NCI-H1105 (cell line): ENCODE measurements around the gene UNC13C.
A peak's percentile ranks its signal among the peaks of the same experiment; 100 is the strongest.
"Not testable (repeated sequence)": the region's sequence is repeated elsewhere in the genome, so short reads cannot be mapped to it uniquely, and the experiment has no call there.

Source experiments
- DNase-seq: peaks from one replicate; lab custom pipeline; 2025; lab: John Stamatoyannopoulos, UW

UNC13C gene

GRCh38 chr15:53978253-53978906 is at the start of gene UNC13C:
UNC13C (plus strand) TSS chr15:53978441; CDS start chr15:54012904, 34,463 bp downstream.
- peak; percentile 13 for DNase-seq

- no peak for DNase-seq
Observed at GRCh38 chr15:53936137-53936536, 42.1 kb upstream of the UNC13C start.

DNA sequence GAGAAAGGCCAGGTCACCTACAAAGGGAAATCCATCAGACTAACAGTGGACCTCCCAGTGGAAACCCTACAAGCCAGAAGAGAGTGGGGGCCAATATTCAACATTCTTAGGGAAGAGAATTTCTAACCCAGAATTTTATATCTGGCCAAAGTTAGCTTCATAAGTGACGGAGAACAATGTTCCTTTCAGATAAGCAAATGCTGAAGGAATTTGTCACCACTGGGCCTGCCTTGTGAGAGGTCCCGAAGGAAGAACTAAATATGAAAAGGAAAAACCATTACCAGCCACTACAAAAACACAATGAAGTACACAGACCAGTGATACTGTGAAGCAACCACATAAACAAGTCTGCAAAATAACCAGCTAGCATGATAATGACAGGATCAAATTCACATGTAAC is 40.6 kb upstream of the UNC13C start:
- not testable (repeated sequence) for DNase-seq

GRCh38 chr15:53950572-53950971 is 27.7 kb upstream of the UNC13C start:
- no peak for DNase-seq

DNA sequence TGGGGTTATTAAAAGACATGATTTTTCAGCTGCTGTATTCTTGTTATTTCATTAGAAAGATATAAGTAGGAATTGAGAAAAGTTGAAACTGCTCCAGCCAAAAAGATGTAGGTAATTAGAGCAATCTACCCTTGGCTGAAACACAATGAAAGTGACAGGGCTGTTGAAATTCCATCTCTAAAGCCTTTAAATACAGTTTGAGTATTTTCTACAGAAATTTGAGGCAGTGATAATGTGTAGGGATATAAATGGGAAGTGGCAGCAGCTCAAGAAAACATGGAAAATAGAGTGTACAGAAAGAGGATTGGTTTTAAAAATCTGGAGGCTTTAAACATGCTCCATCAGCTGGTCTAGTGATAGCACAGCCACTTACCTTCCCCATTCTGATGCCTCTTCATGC is 22.8 kb upstream of the UNC13C start:
- DNase-seq, result no peak

- DNase-seq, result peak; percentile 6
Observed at GRCh38 chr15:53962646-53963561, 15.3 kb upstream of the UNC13C start.

- no peak for DNase-seq
Observed at GRCh38 chr15:53963801-53964200, 14.4 kb upstream of the UNC13C start.

- no peak for DNase-seq
Observed at GRCh38 chr15:53974121-53974520, 4.1 kb upstream of the UNC13C start.

GRCh38 chr15:53974813-53975212 is 3.4 kb upstream of the UNC13C start:
- DNase-seq, result no peak

DNA sequence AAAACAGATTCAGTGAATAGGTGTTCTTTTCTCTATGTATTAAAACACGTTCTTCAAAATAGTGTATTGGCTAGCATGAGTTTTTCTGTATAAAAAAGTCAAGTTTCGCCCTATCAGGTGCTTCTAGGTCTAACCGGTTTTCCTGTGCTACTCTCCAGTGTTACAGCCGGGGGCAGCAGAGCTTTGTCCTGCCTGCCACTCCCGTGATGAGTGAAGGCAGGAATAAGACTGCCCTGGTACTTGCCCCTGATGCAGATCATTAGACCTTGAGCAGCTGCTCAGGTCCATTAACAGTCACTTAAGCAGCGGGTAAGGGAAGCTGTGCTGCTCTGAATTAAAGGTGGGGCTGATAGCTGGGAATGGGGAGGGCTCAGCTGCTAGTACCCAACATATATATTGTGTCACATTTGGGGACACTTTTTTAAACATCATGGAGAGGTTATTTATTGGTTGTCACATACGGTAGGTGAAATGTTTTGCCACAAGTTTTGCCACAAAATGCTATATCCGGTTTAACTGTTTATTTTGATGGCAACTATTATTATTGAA is 1.3 kb upstream of the UNC13C start:
- DNase-seq, result peak; percentile 17

GRCh38 chr15:53979051-53979788 is 979 bp downstream of the UNC13C start:
- DNase-seq, result no peak

DNA sequence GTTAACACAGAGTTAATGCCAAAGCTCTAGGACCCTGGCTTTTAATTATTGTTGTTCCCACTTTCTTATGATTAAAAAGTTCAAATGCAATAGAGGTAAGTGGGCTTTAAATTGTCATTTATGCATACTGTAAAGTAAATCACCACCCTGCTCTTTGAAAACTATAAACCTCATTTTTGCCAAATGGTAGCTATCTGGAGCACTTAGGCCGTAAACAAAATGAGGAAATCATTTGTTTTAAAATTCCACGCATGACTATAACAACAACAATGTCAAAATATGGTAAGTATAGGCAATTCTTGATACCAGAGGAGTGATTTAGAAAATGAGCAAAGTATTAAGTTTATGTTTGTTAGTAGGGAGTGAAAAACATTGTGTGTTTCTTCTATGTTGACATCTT is 1.8 kb downstream of the UNC13C start:
- no peak for DNase-seq

DNA sequence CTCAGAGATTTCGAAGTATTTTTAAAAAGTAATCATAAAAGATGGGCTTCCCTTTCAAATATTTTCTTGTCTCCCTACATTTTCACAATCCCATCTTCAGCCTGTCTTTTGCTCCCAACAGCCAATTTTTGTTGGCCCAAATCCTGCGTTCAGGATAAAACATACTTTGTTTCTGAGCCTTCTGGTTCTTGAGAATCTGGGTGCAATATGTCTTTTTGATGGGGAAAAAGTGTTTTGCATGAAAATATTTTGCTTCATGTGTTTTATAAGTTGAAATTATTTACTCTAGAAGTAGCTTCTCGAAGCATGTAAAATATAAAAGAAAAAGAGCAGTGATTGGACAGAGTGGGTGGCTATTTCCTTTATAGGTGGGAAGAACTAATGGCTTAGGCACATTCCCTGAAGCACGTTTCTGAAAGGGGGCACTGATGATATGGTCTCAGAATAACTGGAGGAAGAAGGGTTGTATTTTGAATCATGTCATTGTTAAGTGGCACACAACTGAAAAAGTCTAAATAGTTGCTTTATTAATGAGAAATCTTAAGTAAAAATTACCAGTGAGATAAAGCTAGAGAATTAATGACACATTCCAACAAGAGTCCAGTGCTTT is 3.9 kb downstream of the UNC13C start:
- no peak for DNase-seq

DNA sequence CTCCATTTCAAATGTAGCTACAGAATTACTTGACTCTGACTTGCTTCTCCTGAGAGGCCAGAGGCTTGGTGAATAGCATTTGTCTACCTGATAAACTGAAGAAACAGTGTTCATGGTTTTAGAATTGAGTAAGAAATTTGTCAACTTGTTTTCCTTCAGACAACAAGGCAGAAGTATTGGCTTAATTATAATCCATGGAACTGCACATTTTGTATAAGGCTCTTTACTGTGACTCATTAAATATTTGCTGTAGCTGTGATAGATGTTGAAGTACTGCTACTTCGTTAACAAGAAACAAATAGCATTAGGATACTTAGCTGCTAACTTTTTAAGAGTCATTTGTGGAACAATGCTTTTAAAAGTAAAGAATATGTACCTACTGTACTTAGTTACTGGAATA is 4.6 kb downstream of the UNC13C start:
- no peak for DNase-seq

DNA sequence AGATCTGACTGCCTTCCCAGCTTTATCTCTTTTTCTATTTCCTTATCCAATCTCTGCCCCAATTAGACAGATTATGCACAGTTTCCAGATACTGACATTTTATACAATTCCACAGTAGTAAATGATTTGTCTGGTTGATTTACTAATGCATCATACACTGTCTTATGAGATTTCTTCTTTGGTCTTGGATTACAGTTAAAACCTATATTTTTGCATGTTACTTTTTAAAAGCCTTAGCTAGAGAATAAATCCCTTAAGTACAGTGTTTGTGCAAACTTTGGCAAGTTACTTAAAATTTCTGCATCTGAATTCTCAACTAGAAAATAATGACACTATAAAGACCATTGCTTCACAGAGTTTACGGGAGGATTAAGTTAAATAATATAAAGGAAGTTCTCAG is 6.0 kb downstream of the UNC13C start:
- no peak for DNase-seq

DNA sequence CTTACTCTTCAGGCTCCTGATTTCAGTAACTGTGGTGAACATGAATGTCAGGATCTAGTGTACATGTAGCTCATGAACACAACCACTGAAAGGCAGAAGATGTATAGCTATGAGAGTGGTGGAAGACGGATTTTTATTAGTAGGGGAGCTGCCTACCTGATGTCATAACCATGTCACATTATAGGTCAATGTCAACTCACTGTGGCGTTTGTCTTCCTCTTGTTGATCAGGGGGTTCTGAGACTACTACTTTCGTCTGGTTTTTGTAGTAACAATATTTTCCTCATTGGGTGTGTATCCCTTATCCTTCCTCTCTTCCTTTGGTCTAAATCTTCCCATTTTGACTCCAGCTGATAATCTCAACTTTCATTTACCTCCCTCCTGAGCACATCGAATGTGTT is 7.3 kb downstream of the UNC13C start:
- no peak for DNase-seq

- DNase-seq, result no peak
Observed at GRCh38 chr15:53987480-53987879, 9.2 kb downstream of the UNC13C start.

GRCh38 chr15:54007256-54007655 is 29.0 kb downstream of the UNC13C start:
- no peak for DNase-seq

- DNase-seq, result no peak
Observed at GRCh38 chr15:54011656-54012055, 33.4 kb downstream of the UNC13C start.

DNA sequence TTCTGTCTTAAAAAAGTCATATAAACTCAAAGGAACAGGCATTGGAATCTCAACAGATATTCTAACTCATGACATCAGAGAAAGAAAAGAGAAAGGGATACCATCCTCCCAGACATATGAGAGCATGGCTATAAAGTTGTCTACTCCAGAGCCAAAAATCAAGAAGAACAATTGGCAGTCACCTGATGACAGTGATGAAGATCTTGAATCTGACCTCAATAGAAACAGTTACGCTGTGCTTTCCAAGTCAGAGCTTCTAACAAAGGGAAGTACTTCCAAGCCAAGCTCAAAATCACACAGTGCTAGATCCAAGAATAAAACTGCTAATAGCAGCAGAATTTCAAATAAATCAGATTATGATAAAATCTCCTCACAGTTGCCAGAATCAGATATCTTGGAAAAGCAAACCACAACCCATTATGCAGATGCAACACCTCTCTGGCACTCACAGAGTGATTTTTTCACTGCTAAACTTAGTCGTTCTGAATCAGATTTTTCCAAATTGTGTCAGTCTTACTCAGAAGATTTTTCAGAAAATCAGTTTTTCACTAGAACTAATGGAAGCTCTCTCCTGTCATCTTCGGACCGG is 35.9 kb downstream of the UNC13C start:
- DNase-seq, result no peak

DNA sequence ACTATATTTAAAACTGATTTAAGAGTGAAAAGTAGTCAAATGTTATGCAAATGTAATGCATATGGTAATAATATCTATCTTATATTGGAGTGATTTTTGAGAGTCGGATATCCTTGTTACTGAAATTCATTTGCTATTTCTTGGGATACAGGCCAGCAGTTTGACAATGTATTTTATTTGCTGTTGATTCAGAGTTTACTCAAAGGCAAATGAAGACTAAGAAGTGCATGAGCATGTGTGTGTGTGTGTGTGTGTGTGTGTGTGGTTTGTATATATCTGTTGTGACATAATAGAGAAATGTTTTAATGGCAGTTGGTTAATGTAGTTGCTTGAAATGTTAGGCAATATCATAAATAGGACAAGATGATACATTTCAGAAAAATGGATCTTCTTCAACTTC is 39.0 kb downstream of the UNC13C start:
- DNase-seq, result no peak

GRCh38 chr15:54017959-54018358 is 39.7 kb downstream of the UNC13C start:
- DNase-seq, result no peak
